GM18511 (cell line): ENCODE results near the gene PGBD1.
A peak's percentile ranks its signal among the peaks of the same experiment; 100 is the strongest.
"Not testable (repeated sequence)": the region's sequence is repeated elsewhere in the genome, so short reads cannot be mapped to it uniquely, and the experiment has no call there.

Experiments
- ATAC-seq: cut with Tn5 transposase; IDR thresholded peaks from one replicate; pipeline ENCODE4 v1.9.1; 2021; ENCODE audit warnings: mild to moderate bottlenecking, moderate library complexity; ENCODE audit not compliant: unreplicated experiment

PGBD1 gene

GRCh38 chr6:28269492-28269891, 11.9 kb upstream of the PGBD1 start:
- no peak for ATAC-seq

- no peak for ATAC-seq
Observed at GRCh38 chr6:28274888-28275287, 6.5 kb upstream of the PGBD1 start.

GRCh38 chr6:28277746-28278145, 3.6 kb upstream of the PGBD1 start:
- ATAC-seq, result no peak

GRCh38 chr6:28280595-28281287, 631 bp upstream of the PGBD1 start:
- ATAC-seq, result no peak

- ATAC-seq, result no peak
Observed at GRCh38 chr6:28282926-28283325, 1.6 kb downstream of the PGBD1 start.

- no peak for ATAC-seq
Observed at GRCh38 chr6:28291573-28291972, 10.2 kb downstream of the PGBD1 start.

- no peak for ATAC-seq
Observed at GRCh38 chr6:28295326-28295725, 14.0 kb downstream of the PGBD1 start.

GRCh38 chr6:28296520-28297060, 15.2 kb downstream of the PGBD1 start:
- no peak for ATAC-seq

- peak; percentile 99 for ATAC-seq
Observed at GRCh38 chr6:28303570-28303969, 22.2 kb downstream of the PGBD1 start.

GRCh38 chr6:28306363-28306762, 25.0 kb downstream of the PGBD1 start:
- not testable (repeated sequence) for ATAC-seq

- no peak for ATAC-seq
Observed at GRCh38 chr6:28311139-28311823, 29.9 kb downstream of the PGBD1 start.

GRCh38 chr6:28312939-28313338, 31.6 kb downstream of the PGBD1 start:
- ATAC-seq, result no peak

GRCh38 chr6:28315628-28316027, 34.3 kb downstream of the PGBD1 start:
- no peak for ATAC-seq

GRCh38 chr6:28317866-28318265, 36.5 kb downstream of the PGBD1 start:
- ATAC-seq, result not testable (repeated sequence)

- no peak for ATAC-seq
Observed at GRCh38 chr6:28322661-28323060, 41.3 kb downstream of the PGBD1 start.

GRCh38 chr6:28323813-28324424, 42.5 kb downstream of the PGBD1 start:
- ATAC-seq, result no peak

- no peak for ATAC-seq
Observed at GRCh38 chr6:28326371-28326948, 45.1 kb downstream of the PGBD1 start.

- ATAC-seq, result no peak
Observed at GRCh38 chr6:28330041-28330440, 48.7 kb downstream of the PGBD1 start.

GRCh38 chr6:28333047-28333446, 51.7 kb downstream of the PGBD1 start:
- no peak for ATAC-seq

GRCh38 chr6:28333599-28334018, 52.2 kb downstream of the PGBD1 start:
- ATAC-seq, result no peak

GRCh38 chr6:28334286-28335039, 53.1 kb downstream of the PGBD1 start:
- ATAC-seq, result no peak
